Ascending aorta (tissue), 2 donors: ENCODE data around the gene PLA2G2E. TPM values are rescaled to one million over a fixed set of nuclear protein-coding genes. Genes with fewer than 3 reads are reported as not detected.

ENCODE experiments used
- DNase-seq, 2 donors: peaks; one replicate each; pipeline ENCODE4 v3.0.0-alpha.2; 2019; ENCODE audit warnings: low spot score in 2 of 2
- H3K27ac ChIP-seq, 2 donors: fragments of 200-600 bp; sonication (generic); one replicate each; pipeline ENCODE4 v1.5.1; 2016 to 2017; ENCODE audit warnings: mild to moderate bottlenecking in 1 of 2
- H3K27me3 ChIP-seq: fragments of 200-600 bp; sonication (generic); one replicate; pipeline ENCODE4 v1.5.1; 2017
- H3K36me3 ChIP-seq, 2 donors: fragments of 200-600 bp; sonication (generic); one replicate each; pipeline ENCODE4 v1.5.1; 2016
- H3K4me1 ChIP-seq, 2 donors: fragments of 200-600 bp; sonication (generic); one replicate each; pipeline ENCODE4 v1.5.1; 2016 to 2017; ENCODE audit warnings: mild to moderate bottlenecking in 1 of 2
- H3K4me3 ChIP-seq, 2 donors: fragments of 200-600 bp; sonication (generic); one replicate each; pipeline ENCODE4 v1.5.1; 2016 to 2017; ENCODE audit warnings: mild to moderate bottlenecking in 1 of 2
- H3K9me3 ChIP-seq, 2 donors: fragments of 200-600 bp; sonication (generic); one replicate each; pipeline ENCODE4 v1.5.1; 2016
- CTCF ChIP-seq, 3 experiments: fragments of 200-600 bp in 2 of 3; fragments of 450-650 bp in 1 of 3; sonication (generic) in 2 of 3; IDR thresholded peaks; one replicate each; pipeline ENCODE4 v1.5.1; 2016 to 2019; ENCODE audit warnings: antibody characterized with exemption in 3 of 3, mild to moderate bottlenecking in 1 of 3, moderate library complexity in 1 of 3
- intact Hi-C: fragments of 100-400 bp; cut with DNase I; formaldehyde crosslinking; loops from one replicate; pipeline ENCODE4 v1.15.1; 2023
- total RNA-seq: library from RNA; depleted of rRNA; stranded (reverse); fragments of >200 nt; gene quantifications from one replicate; pipeline ENCODE4 v1.1.0, GENCODE V29; 2016

Gene PLA2G2E
- total RNA-seq, 1 donor from 2014 or later, result not detected

- no peak overlapping the region for H3K4me3 ChIP-seq
- no peak overlapping the region for H3K27ac ChIP-seq
- TF ChIP-seq CTCF (IDR thresholded peaks at IDR 0.05), result peak in 1 of 3 experiments; percentile 9
- no peaks in the 10 kb centered on the region for H3K9me3 ChIP-seq
- intact Hi-C loops, result no loop called here
- H3K27me3 ChIP-seq, result no peaks in the 10 kb centered on the region
- DNase-seq, result no peak
- no peaks in the 10 kb centered on the region for H3K36me3 ChIP-seq
- H3K4me1 ChIP-seq, result no peaks in the 10 kb centered on the region
Observed at GRCh38 chr1:19872190-19872589, 51.2 kb downstream of the PLA2G2E start.

Other genes with a start within 250 kb of the PLA2G2E start
- gene TMCO4, start 123.7 kb downstream of the PLA2G2E start, total RNA-seq, result 5.7 TPM
- gene RNF186, start 108.3 kb downstream of the PLA2G2E start, total RNA-seq, result not detected
- 1.9 TPM for gene OTUD3, start 41.2 kb downstream of the PLA2G2E start, total RNA-seq
- 761 TPM for gene PLA2G2A, start 56.0 kb upstream of the PLA2G2E start, total RNA-seq
- gene PLA2G5, start 146.6 kb upstream of the PLA2G2E start, total RNA-seq, result 8.5 TPM
- not detected for gene PLA2G2D, start 195.9 kb upstream of the PLA2G2E start, total RNA-seq
- not detected for gene PLA2G2F, start 215.7 kb upstream of the PLA2G2E start, total RNA-seq